ENCODE results near the gene C1orf210. TPM values are rescaled to one million over a fixed set of nuclear protein-coding genes. Genes with fewer than 3 reads are reported as not detected.
A peak's percentile ranks its signal among the peaks of the same experiment; 100 is the strongest.

The C1orf210 gene
- total RNA-seq, 3 donors from 2014 or later (not counting 1 experiment from before 2014, with no cell fraction given), result not detected

- no peak for TF ChIP-seq CTCF (IDR thresholded peaks at IDR 0.05)
- 89% methylated on average over 1 of the region's 1 CpG for WGBS (ENCODE audit: insufficient coverage)
- intact Hi-C loops (cut with micrococcal nuclease), result no loop called here
- H3K27ac ChIP-seq (ENCODE audit: low read length), result no peak overlapping the region
- H3K4me1 ChIP-seq (ENCODE audit: control insufficient read depth, insufficient read depth, low read length), result peaks cover 9% of the 10 kb centered on the region
- no peaks in the 10 kb centered on the region for H3K36me3 Mint-ChIP-seq
- no peaks in the 10 kb centered on the region for H3K9me3 Mint-ChIP-seq
- H3K4me3 ChIP-seq (ENCODE audit: low read length), result no peak overlapping the region
- H3K27ac Mint-ChIP-seq, result peak overlapping the region in 1 of 2 donors; percentile 1
- peaks cover 6 to 17% of the 10 kb centered on the region in 2 donors for H3K4me1 Mint-ChIP-seq
- H3K36me3 ChIP-seq (ENCODE audit: control insufficient read depth, insufficient read depth, low read length), result no peaks in the 10 kb centered on the region
- no peak for DNase-seq
- no peak overlapping the region for H3K4me3 Mint-ChIP-seq
- no peaks in the 10 kb centered on the region for H3K9me3 ChIP-seq (ENCODE audit: control insufficient read depth, insufficient read depth, low read length)
- H3K27me3 ChIP-seq (ENCODE audit: control insufficient read depth, insufficient read depth, low read length), result no peaks in the 10 kb centered on the region
- ATAC-seq, result no peak
- no peaks in the 10 kb centered on the region for H3K27me3 Mint-ChIP-seq (ENCODE audit: low read depth in 2 of 2)
These were observed 16.8 kb upstream of the C1orf210 start for GRCh38 chr1:43302201-43302600.

GRCh38 chr1:43300378-43301094, 15.2 kb upstream of the C1orf210 start, which contains the start of gene TIE1:
Gene TIE1 (plus strand): TSS chr1:43300982. CDS start chr1:43301072, 90 bp downstream.
- no peaks in the 10 kb centered on the region for H3K27me3 ChIP-seq (ENCODE audit: control insufficient read depth, insufficient read depth, low read length)
- WGBS (ENCODE audit: insufficient coverage), result 48% methylated on average over 7 of the region's 10 CpGs
- peak in 1 of 3 donors; percentile 39 for ATAC-seq
- intact Hi-C loops (cut with micrococcal nuclease), result no loop called here
- H3K27ac Mint-ChIP-seq, result peak within 1 kb of the TSS; percentile 31 to 50
- H3K9me3 Mint-ChIP-seq, result no peaks in the 10 kb centered on the region
- H3K27ac ChIP-seq (ENCODE audit: low read length), result no peak within 1 kb of the TSS
- no peak for DNase-seq
- no peaks in the 10 kb centered on the region for H3K9me3 ChIP-seq (ENCODE audit: control insufficient read depth, insufficient read depth, low read length)
- peak within 1 kb of the TSS; percentile 53 for H3K4me3 Mint-ChIP-seq
- peaks cover 9% of the 10 kb centered on the region for H3K4me1 ChIP-seq (ENCODE audit: control insufficient read depth, insufficient read depth, low read length)
- peaks cover 6 to 17% of the 10 kb centered on the region in 2 donors for H3K4me1 Mint-ChIP-seq
- no peaks in the 10 kb centered on the region for H3K27me3 Mint-ChIP-seq (ENCODE audit: low read depth in 2 of 2)
- no peaks in the 10 kb centered on the region for H3K36me3 Mint-ChIP-seq
- TF ChIP-seq CTCF (IDR thresholded peaks at IDR 0.05), result no peak
- no peak within 1 kb of the TSS for H3K4me3 ChIP-seq (ENCODE audit: low read length)
- H3K36me3 ChIP-seq (ENCODE audit: control insufficient read depth, insufficient read depth, low read length), result no peaks in the 10 kb centered on the region

- H3K4me1 Mint-ChIP-seq, result peaks cover 6 to 13% of the 10 kb centered on the region in 2 donors
- no peaks in the 10 kb centered on the region for H3K36me3 ChIP-seq (ENCODE audit: control insufficient read depth, insufficient read depth, low read length)
- H3K27ac Mint-ChIP-seq, result no peak overlapping the region
- no peak overlapping the region for H3K27ac ChIP-seq (ENCODE audit: low read length)
- no peak overlapping the region for H3K4me3 Mint-ChIP-seq
- H3K4me1 ChIP-seq (ENCODE audit: control insufficient read depth, insufficient read depth, low read length), result peaks cover 9% of the 10 kb centered on the region
- no peaks in the 10 kb centered on the region for H3K36me3 Mint-ChIP-seq
- ATAC-seq (no peak), DNase-seq (no peak)
- H3K27me3 ChIP-seq (ENCODE audit: control insufficient read depth, insufficient read depth, low read length), result no peaks in the 10 kb centered on the region
- H3K9me3 ChIP-seq (ENCODE audit: control insufficient read depth, insufficient read depth, low read length), result no peaks in the 10 kb centered on the region
- no peaks in the 10 kb centered on the region for H3K9me3 Mint-ChIP-seq
- no peaks in the 10 kb centered on the region for H3K27me3 Mint-ChIP-seq (ENCODE audit: low read depth in 2 of 2)
- no peak overlapping the region for H3K4me3 ChIP-seq (ENCODE audit: low read length)
- intact Hi-C loops (cut with micrococcal nuclease), result no loop called here
- TF ChIP-seq CTCF (IDR thresholded peaks at IDR 0.05), result no peak
These were observed 13.7 kb upstream of the C1orf210 start for GRCh38 chr1:43299101-43299500.

- peaks cover 6 to 9% of the 10 kb centered on the region in 2 donors for H3K4me1 Mint-ChIP-seq
These were observed 12.7 kb upstream of the C1orf210 start for GRCh38 chr1:43298055-43298454.

More at GRCh38 chr1:43298055-43298454, 12.7 kb upstream of the C1orf210 start:
- Histone ChIP-seq H3K9me3 (ENCODE audit: control insufficient read depth, insufficient read depth, low read length) (no peaks in the 10 kb centered on the region), H3K36me3 (ENCODE audit: control insufficient read depth, insufficient read depth, low read length) (no peaks in the 10 kb centered on the region), H3K27ac (ENCODE audit: low read length) (no peak overlapping the region), H3K27me3 (ENCODE audit: control insufficient read depth, insufficient read depth, low read length) (no peaks in the 10 kb centered on the region), H3K4me3 (ENCODE audit: low read length) (no peak overlapping the region), H3K4me1 (ENCODE audit: control insufficient read depth, insufficient read depth, low read length) (peaks cover 9% of the 10 kb centered on the region)
- intact Hi-C loops (cut with micrococcal nuclease), result no loop called here
- WGBS (ENCODE audit: insufficient coverage), result 83% methylated on average over 1 of the region's 1 CpG
- DNase-seq (no peak), ATAC-seq (no peak)
- Mint-ChIP-seq H3K36me3 (no peaks in the 10 kb centered on the region), H3K27me3 (ENCODE audit: low read depth in 2 of 2) (no peaks in the 10 kb centered on the region), H3K9me3 (no peaks in the 10 kb centered on the region), H3K27ac (no peak overlapping the region), H3K4me3 (no peak overlapping the region)
- TF ChIP-seq CTCF (IDR thresholded peaks at IDR 0.05), result no peak

All from natural killer cell (primary cell).